22Rv1 (cell line): ENCODE measurements around the gene PIK3R1.

ENCODE experiments used
- H3K27ac ChIP-seq: fragments of 450-650 bp; 2 replicates; pipeline ENCODE4 v1.5.1; 2017
- CTCF ChIP-seq: fragments of 450-650 bp; IDR thresholded peaks from 2 replicates; pipeline ENCODE4 v1.5.1; 2017; ENCODE audit warnings: mild to moderate bottlenecking
- ZFX ChIP-seq: fragments of 450-650 bp; IDR thresholded peaks from 2 replicates; pipeline ENCODE4 v1.6.1; 2017; ENCODE audit warnings: antibody characterized with exemption, borderline replicate concordance

PIK3R1 gene

GRCh38 chr5:68251804-68252522 lies 36.4 kb downstream of the PIK3R1 start:
- H3K27ac ChIP-seq: no peak overlapping the region
- TF ChIP-seq CTCF (no peak), ZFX (no peak)

GRCh38 chr5:68252673-68253623 lies 37.4 kb downstream of the PIK3R1 start:
- TF ChIP-seq CTCF (peak; percentile 85), ZFX (no peak)
- no peak overlapping the region for H3K27ac ChIP-seq

GRCh38 chr5:68253624-68254585 lies 38.3 kb downstream of the PIK3R1 start:
- H3K27ac ChIP-seq: no peak overlapping the region
- TF ChIP-seq CTCF: no peak
- TF ChIP-seq ZFX: no peak

GRCh38 chr5:68254810-68255209 lies 39.3 kb downstream of the PIK3R1 start:
- no peak overlapping the region for H3K27ac ChIP-seq
- TF ChIP-seq ZFX: no peak
- no peak for TF ChIP-seq CTCF

GRCh38 chr5:68255305-68256120 lies 40.0 kb downstream of the PIK3R1 start:
- no peak overlapping the region for H3K27ac ChIP-seq

More at GRCh38 chr5:68255305-68256120, 40.0 kb downstream of the PIK3R1 start:
- TF ChIP-seq CTCF (no peak), ZFX (no peak)
